ENCODE measurements around the gene UMODL1. TPM values are rescaled to one million over a fixed set of nuclear protein-coding genes. Genes with fewer than 3 reads are reported as not detected.

The UMODL1 gene
- total RNA-seq, 2 experiments from 2014 or later = not detected

- peaks cover 15% of the 10 kb centered on the region for H3K4me1 Mint-ChIP-seq (ENCODE audit: low read depth)
- DNase-seq = peak; percentile 37
- ATAC-seq = peak; percentile 67
- peak overlapping the region; percentile 9 for H3K4me3 Mint-ChIP-seq
- POLR2A ChIA-PET = interaction anchor here (0.7 kb wide), 1 partner anchor 12 kb away, joined by 3 read pairs; no protein-coding TSS in a partner anchor
- H3K27ac Mint-ChIP-seq = no peak overlapping the region
- no peaks in the 10 kb centered on the region for H3K9me3 Mint-ChIP-seq (ENCODE audit: insufficient read depth)
- CTCF ChIA-PET = no interaction called here
- H3K36me3 Mint-ChIP-seq (ENCODE audit: low read depth) = no peaks in the 10 kb centered on the region
- peaks cover 19% of the 10 kb centered on the region for H3K27me3 Mint-ChIP-seq (ENCODE audit: low read depth)
Measured at GRCh38 chr21:42051788-42052187, 19.3 kb upstream of the UMODL1 start.

GRCh38 chr21:42055425-42055824 is 15.7 kb upstream of the UMODL1 start:
- Mint-ChIP-seq H3K27ac (no peak overlapping the region), H3K4me1 (ENCODE audit: low read depth) (peaks cover 16% of the 10 kb centered on the region), H3K9me3 (ENCODE audit: insufficient read depth) (no peaks in the 10 kb centered on the region), H3K4me3 (no peak overlapping the region), H3K36me3 (ENCODE audit: low read depth) (no peaks in the 10 kb centered on the region), H3K27me3 (ENCODE audit: low read depth) (peaks cover 24% of the 10 kb centered on the region)
- ATAC-seq = no peak
- no peak for DNase-seq
- ChIA-PET POLR2A (interaction anchor here (0.7 kb wide), 1 partner anchor 22 kb away, joined by 3 read pairs; no protein-coding TSS in a partner anchor), CTCF (no interaction called here)

GRCh38 chr21:42056468-42056867 is 14.6 kb upstream of the UMODL1 start:
- DNase-seq = no peak
- Mint-ChIP-seq H3K27me3 (ENCODE audit: low read depth) (peaks cover 24% of the 10 kb centered on the region), H3K4me1 (ENCODE audit: low read depth) (peaks cover 22% of the 10 kb centered on the region), H3K36me3 (ENCODE audit: low read depth) (no peaks in the 10 kb centered on the region), H3K27ac (no peak overlapping the region), H3K9me3 (ENCODE audit: insufficient read depth) (no peaks in the 10 kb centered on the region), H3K4me3 (no peak overlapping the region)
- no peak for ATAC-seq
- CTCF ChIA-PET = no interaction called here
- POLR2A ChIA-PET = no interaction called here

- no peaks in the 10 kb centered on the region for H3K36me3 Mint-ChIP-seq (ENCODE audit: low read depth)
- H3K27ac Mint-ChIP-seq = no peak overlapping the region
- no peak overlapping the region for H3K4me3 Mint-ChIP-seq
- H3K27me3 Mint-ChIP-seq (ENCODE audit: low read depth) = peaks cover 23% of the 10 kb centered on the region
- no peaks in the 10 kb centered on the region for H3K9me3 Mint-ChIP-seq (ENCODE audit: insufficient read depth)
- ChIA-PET POLR2A (no interaction called here), CTCF (interaction anchor here (1.2 kb wide), 1 partner anchor 60 kb away, joined by 3 read pairs; no protein-coding TSS in a partner anchor)
- peaks cover 22% of the 10 kb centered on the region for H3K4me1 Mint-ChIP-seq (ENCODE audit: low read depth)
- ATAC-seq (no peak), DNase-seq (no peak)
Measured at GRCh38 chr21:42056996-42057689, 14.0 kb upstream of the UMODL1 start.

- POLR2A ChIA-PET = interaction anchor here (0.6 kb wide), 1 partner anchor 83 kb away, joined by 3 read pairs; no protein-coding TSS in a partner anchor
- no peaks in the 10 kb centered on the region for H3K36me3 Mint-ChIP-seq (ENCODE audit: low read depth)
- no peaks in the 10 kb centered on the region for H3K9me3 Mint-ChIP-seq (ENCODE audit: insufficient read depth)
- CTCF ChIA-PET = interaction anchor here (1.2 kb wide), 1 partner anchor 59 kb away, joined by 3 read pairs; no protein-coding TSS in a partner anchor
- no peak overlapping the region for H3K27ac Mint-ChIP-seq
- peaks cover 26% of the 10 kb centered on the region for H3K4me1 Mint-ChIP-seq (ENCODE audit: low read depth)
- no peak overlapping the region for H3K4me3 Mint-ChIP-seq
- DNase-seq (no peak), ATAC-seq (no peak)
- H3K27me3 Mint-ChIP-seq (ENCODE audit: low read depth) = peaks cover 15% of the 10 kb centered on the region
Measured at GRCh38 chr21:42057851-42058437, 13.2 kb upstream of the UMODL1 start.

GRCh38 chr21:42058631-42059111 is 12.4 kb upstream of the UMODL1 start:
- Mint-ChIP-seq H3K4me1 (ENCODE audit: low read depth) (peaks cover 33% of the 10 kb centered on the region), H3K9me3 (ENCODE audit: insufficient read depth) (no peaks in the 10 kb centered on the region), H3K27ac (no peak overlapping the region), H3K4me3 (no peak overlapping the region), H3K27me3 (ENCODE audit: low read depth) (peaks cover 10% of the 10 kb centered on the region), H3K36me3 (ENCODE audit: low read depth) (no peaks in the 10 kb centered on the region)
- DNase-seq = no peak
- no peak for ATAC-seq
- POLR2A ChIA-PET = no interaction called here
- CTCF ChIA-PET = interaction anchor here (1.5 kb wide), 1 partner anchor 49 kb away, joined by 4 read pairs; no protein-coding TSS in a partner anchor

- CTCF ChIA-PET = interaction anchor here (1.5 kb wide), 1 partner anchor 49 kb away, joined by 4 read pairs; no protein-coding TSS in a partner anchor
- Mint-ChIP-seq H3K9me3 (ENCODE audit: insufficient read depth) (no peaks in the 10 kb centered on the region), H3K4me1 (ENCODE audit: low read depth) (peaks cover 38% of the 10 kb centered on the region), H3K4me3 (no peak overlapping the region), H3K27ac (no peak overlapping the region), H3K36me3 (ENCODE audit: low read depth) (no peaks in the 10 kb centered on the region), H3K27me3 (ENCODE audit: low read depth) (peaks cover 10% of the 10 kb centered on the region)
- ATAC-seq = no peak
- no peak for DNase-seq
- POLR2A ChIA-PET = no interaction called here
Measured at GRCh38 chr21:42059141-42059540, 12.0 kb upstream of the UMODL1 start.

GRCh38 chr21:42059721-42060120 is 11.4 kb upstream of the UMODL1 start:
- DNase-seq (no peak), ATAC-seq (no peak)
- Mint-ChIP-seq H3K9me3 (ENCODE audit: insufficient read depth) (no peaks in the 10 kb centered on the region), H3K36me3 (ENCODE audit: low read depth) (no peaks in the 10 kb centered on the region), H3K4me1 (ENCODE audit: low read depth) (peaks cover 44% of the 10 kb centered on the region), H3K27me3 (ENCODE audit: low read depth) (peaks cover 10% of the 10 kb centered on the region), H3K27ac (peak overlapping the region; percentile 31), H3K4me3 (no peak overlapping the region)
- ChIA-PET CTCF (interaction anchor here (1.5 kb wide), 1 partner anchor 48 kb away, joined by 4 read pairs; no protein-coding TSS in a partner anchor), POLR2A (no interaction called here)

GRCh38 chr21:42060166-42060565 is 11.0 kb upstream of the UMODL1 start:
- Mint-ChIP-seq H3K4me3 (no peak overlapping the region), H3K36me3 (ENCODE audit: low read depth) (no peaks in the 10 kb centered on the region), H3K9me3 (ENCODE audit: insufficient read depth) (no peaks in the 10 kb centered on the region), H3K4me1 (ENCODE audit: low read depth) (peaks cover 48% of the 10 kb centered on the region), H3K27ac (no peak overlapping the region), H3K27me3 (ENCODE audit: low read depth) (peaks cover 10% of the 10 kb centered on the region)
- DNase-seq (no peak), ATAC-seq (no peak)
- CTCF ChIA-PET = interaction anchor here (1.5 kb wide), 2 partner anchors 48 kb away, joined by 4 to 5 read pairs; no protein-coding TSS in a partner anchor
- POLR2A ChIA-PET = no interaction called here

- peak; percentile 40 for DNase-seq
- Mint-ChIP-seq H3K4me1 (ENCODE audit: low read depth) (peaks cover 55% of the 10 kb centered on the region), H3K27ac (peak overlapping the region; percentile 96), H3K9me3 (ENCODE audit: insufficient read depth) (no peaks in the 10 kb centered on the region), H3K36me3 (ENCODE audit: low read depth) (no peaks in the 10 kb centered on the region), H3K27me3 (ENCODE audit: low read depth) (peaks cover 8% of the 10 kb centered on the region), H3K4me3 (peak overlapping the region; percentile 81)
- ChIA-PET POLR2A (interaction anchor here (1.0 to 2.9 kb wide), 3 partner anchors 19 to 135 kb away, joined by 4 to 10 read pairs (median 9); no protein-coding TSS in a partner anchor), CTCF (interaction anchor here (1.5 kb wide), 1 partner anchor 47 kb away, joined by 5 read pairs; no protein-coding TSS in a partner anchor)
- no peak for ATAC-seq
Measured at GRCh38 chr21:42061195-42061985, 9.7 kb upstream of the UMODL1 start.

GRCh38 chr21:42061986-42062235 is 9.2 kb upstream of the UMODL1 start:
- Mint-ChIP-seq H3K36me3 (ENCODE audit: low read depth) (no peaks in the 10 kb centered on the region), H3K9me3 (ENCODE audit: insufficient read depth) (no peaks in the 10 kb centered on the region), H3K27me3 (ENCODE audit: low read depth) (peaks cover 4% of the 10 kb centered on the region), H3K4me1 (ENCODE audit: low read depth) (peaks cover 56% of the 10 kb centered on the region), H3K4me3 (peak overlapping the region; percentile 81), H3K27ac (peak overlapping the region; percentile 96)
- POLR2A ChIA-PET = interaction anchor here (2.2 to 2.9 kb wide), 2 partner anchors 19 to 136 kb away, joined by 9 to 10 read pairs; no protein-coding TSS in a partner anchor
- no peak for DNase-seq
- no peak for ATAC-seq
- CTCF ChIA-PET = no interaction called here
